Peyer's patch (tissue), 4 donors: ENCODE measurements around the gene PAX6.

Experiments
- POLR2A ChIP-seq, 2 donors: fragments of 450-650 bp; IDR thresholded peaks; one replicate each; pipeline ENCODE4 v1.5.1; 2017; ENCODE audit warnings: antibody characterized with exemption in 2 of 2, mild to moderate bottlenecking in 2 of 2, moderate library complexity in 2 of 2
- TF ChIP-seq, protein P1 (sequence below), 6 experiments: fragments of 450-650 bp in 4 of 6; fragments of 200-600 bp in 2 of 6; sonication (generic) in 1 of 6; IDR thresholded peaks; one replicate each; pipeline ENCODE4 v1.5.1; 2017 to 2019; ENCODE audit warnings: antibody characterized with exemption in 6 of 6, mild to moderate bottlenecking in 3 of 6, moderate library complexity in 1 of 6

GRCh38 chr11:31799435-31800397 lies 11.4 kb downstream of the PAX6 start:
- TF ChIP-seq, protein P1, sequence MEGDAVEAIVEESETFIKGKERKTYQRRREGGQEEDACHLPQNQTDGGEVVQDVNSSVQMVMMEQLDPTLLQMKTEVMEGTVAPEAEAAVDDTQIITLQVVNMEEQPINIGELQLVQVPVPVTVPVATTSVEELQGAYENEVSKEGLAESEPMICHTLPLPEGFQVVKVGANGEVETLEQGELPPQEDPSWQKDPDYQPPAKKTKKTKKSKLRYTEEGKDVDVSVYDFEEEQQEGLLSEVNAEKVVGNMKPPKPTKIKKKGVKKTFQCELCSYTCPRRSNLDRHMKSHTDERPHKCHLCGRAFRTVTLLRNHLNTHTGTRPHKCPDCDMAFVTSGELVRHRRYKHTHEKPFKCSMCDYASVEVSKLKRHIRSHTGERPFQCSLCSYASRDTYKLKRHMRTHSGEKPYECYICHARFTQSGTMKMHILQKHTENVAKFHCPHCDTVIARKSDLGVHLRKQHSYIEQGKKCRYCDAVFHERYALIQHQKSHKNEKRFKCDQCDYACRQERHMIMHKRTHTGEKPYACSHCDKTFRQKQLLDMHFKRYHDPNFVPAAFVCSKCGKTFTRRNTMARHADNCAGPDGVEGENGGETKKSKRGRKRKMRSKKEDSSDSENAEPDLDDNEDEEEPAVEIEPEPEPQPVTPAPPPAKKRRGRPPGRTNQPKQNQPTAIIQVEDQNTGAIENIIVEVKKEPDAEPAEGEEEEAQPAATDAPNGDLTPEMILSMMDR (IDR thresholded peaks at IDR 0.05), result no peak
- TF ChIP-seq POLR2A (IDR thresholded peaks at IDR 0.05), result no peak
